Left forelimb (tissue), 1 donor: ENCODE data around the gene UQCRQ.
"Not testable (repeated sequence)": the region's sequence is repeated elsewhere in the genome, so short reads cannot be mapped to it uniquely, and the experiment has no call there.

Experiments
- DNase-seq: peaks from one replicate; pipeline ENCODE4 v3.0.0-alpha.2; 2018; ENCODE audit warnings: low spot score

Gene UQCRQ

GRCh38 chr5:132832612-132833011 lies 33.8 kb upstream of the UQCRQ start:
- DNase-seq, result no peak

DNA sequence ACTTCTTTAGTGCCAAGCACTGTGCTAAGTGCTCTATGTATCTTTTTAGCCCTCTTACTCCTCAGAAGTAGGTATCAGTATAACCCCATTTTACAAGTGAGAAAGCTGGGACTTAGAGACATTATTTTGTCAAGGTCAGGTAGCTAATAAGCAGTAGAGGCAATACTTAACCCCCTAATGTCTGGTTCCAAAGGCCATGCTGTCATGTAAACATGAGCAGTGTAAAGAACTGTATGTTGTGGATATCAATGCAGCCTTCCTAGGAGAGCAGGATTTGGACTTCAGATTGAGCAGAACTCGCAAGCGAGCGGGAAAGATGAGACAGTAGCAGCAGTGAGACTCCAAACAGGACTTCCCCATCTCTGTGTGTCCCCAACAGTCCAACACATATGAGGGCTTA lies 32.4 kb upstream of the UQCRQ start:
- DNase-seq, result no peak

DNA sequence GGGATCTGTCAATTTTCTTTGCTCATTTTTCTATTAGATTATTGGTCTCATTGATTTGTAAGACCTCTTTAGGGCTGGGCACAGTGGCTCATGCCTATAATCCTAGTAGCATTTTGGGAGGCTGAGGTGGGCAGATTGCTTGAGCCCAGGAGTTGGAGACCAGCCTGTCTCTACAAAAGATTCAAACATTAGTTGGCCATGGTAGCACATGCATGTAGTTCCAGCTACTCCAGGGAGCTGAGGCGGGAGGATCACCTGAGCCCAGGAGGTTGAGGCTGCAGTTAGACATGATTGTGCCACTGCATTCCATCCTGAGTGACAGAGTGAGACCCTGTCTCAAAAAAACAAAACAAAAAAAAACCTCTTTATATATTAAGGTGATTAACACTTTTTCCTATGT lies 29.6 kb upstream of the UQCRQ start:
- DNase-seq, result no peak

GRCh38 chr5:132837868-132838267 lies 28.6 kb upstream of the UQCRQ start:
- DNase-seq, result no peak

GRCh38 chr5:132838516-132839282 lies 27.7 kb upstream of the UQCRQ start:
- no peak for DNase-seq

DNA sequence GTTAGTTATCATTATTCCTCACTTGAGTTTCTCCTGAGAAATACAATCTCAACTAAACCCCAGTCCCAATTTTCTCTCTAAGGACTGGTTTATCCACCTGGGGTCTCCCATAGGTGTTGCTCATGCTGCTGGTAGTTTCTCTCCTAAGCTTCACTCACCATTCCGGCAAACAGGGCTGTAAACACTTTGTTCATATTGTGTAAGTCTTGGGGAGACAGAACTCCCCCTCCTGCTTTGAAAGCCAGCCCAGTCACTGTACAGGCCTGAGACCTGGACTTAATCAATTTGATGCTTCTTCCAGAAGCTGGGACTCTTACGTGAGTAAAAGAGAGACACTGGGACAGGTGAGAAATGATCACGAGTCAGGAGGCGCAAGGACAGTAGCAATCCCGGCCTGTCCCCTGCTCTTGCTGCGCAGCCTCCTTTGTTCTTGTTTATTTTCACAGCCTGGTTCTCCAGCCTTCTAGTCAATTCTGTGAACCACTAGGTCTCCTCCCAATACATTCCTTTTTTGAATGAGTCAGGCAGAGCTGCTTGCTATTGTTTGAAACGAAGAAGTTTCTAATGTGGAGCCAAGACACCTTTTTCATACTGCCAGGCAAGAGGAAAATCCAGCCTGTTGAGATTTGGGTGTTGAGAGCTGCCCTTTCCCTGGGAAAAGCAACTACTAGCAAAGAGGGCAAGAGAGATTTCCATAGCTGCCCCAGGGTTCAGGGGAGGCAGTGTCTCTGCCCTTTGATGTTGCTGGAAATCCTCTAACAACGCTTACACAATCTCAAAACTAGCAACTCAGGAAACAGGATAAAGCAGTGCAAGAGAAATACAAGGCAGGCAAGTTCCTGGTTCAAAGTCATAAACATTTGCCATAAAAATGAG lies 26.8 kb upstream of the UQCRQ start:
- no peak for DNase-seq

GRCh38 chr5:132840313-132840712 lies 26.1 kb upstream of the UQCRQ start:
- DNase-seq, result no peak

DNA sequence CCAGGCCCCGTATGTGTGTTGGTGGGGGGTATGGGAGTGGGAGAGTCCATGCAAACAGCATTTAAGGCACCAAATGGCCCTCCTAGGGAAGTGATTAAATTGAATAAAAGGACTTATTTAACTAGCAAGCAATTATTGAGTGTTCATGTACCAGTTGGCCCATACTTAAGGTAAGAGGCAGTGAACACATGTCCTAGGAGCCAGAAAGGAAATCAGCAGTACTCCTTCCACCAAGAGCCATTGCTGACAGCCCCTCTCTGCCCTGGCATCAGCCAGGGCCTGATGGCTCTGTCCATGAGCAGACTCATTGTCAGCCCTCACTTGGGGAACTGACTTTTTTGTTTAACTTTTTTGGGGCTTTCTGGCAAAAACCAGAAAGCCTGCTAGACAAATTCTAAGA lies 25.5 kb upstream of the UQCRQ start:
- DNase-seq, result no peak

DNA sequence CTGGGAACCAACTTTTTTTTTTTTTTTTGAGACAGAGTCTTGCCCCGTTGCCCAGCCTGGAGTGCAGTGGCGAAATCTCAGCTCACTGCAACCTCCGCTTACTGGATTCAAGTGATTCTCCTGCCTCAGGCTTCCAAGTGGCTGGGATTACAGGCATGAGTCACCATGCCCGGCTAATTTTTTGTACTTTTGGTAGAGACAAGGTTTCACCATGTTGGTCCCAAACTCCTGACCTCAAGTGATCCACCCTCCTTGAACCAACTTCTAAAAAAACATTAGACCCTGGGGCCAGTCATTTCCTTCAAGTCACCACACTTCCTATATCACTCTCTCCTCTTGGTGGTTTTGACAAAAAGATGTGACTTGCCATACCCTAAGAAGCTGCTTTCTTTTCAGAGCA lies 25.1 kb upstream of the UQCRQ start:
- DNase-seq, result no peak

- DNase-seq, result no peak
Observed at GRCh38 chr5:132848270-132848669, 18.2 kb upstream of the UQCRQ start.

DNA sequence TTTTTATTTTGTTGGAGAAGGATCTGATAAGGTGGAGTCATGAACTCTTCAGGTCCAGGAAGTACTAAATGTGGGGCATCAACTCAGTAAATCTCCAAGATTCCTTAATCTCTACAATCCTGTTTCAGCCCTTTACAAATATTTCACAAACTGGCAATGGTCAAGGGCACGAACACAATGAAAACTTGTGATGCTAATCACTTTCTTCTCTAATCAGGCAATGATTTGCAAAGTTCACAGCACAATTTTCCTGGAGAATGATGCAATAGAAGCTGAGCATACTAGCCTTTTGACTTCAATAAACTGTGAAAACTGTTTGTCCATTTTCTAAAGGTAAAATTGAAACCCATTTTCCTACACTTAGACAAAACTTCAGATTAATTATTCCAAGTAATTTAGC lies 17.1 kb upstream of the UQCRQ start:
- no peak for DNase-seq

GRCh38 chr5:132850066-132850465 lies 16.4 kb upstream of the UQCRQ start:
- DNase-seq, result no peak

GRCh38 chr5:132853323-132853722 lies 13.1 kb upstream of the UQCRQ start:
- DNase-seq, result no peak

- no peak for DNase-seq
Observed at GRCh38 chr5:132853790-132854189, 12.7 kb upstream of the UQCRQ start.

DNA sequence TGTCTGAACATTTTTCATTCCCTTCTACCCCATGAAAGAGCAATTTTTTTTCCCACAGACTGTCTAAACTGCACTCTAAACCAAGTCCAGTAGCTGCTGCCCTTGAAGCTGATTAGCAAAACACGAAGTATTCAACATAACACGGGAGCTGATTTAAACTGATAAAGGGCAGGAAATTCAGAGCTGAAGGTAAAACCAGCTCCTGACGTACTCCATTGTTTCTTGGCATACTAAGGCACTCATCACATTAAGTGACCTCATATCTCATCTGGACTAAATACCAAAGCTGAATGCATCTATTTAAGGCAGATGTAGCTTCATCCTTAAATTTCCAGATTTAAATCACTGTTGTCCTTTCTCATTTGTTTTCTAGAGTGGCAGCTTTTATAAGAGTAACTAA lies 12.1 kb upstream of the UQCRQ start:
- DNase-seq, result no peak

DNA sequence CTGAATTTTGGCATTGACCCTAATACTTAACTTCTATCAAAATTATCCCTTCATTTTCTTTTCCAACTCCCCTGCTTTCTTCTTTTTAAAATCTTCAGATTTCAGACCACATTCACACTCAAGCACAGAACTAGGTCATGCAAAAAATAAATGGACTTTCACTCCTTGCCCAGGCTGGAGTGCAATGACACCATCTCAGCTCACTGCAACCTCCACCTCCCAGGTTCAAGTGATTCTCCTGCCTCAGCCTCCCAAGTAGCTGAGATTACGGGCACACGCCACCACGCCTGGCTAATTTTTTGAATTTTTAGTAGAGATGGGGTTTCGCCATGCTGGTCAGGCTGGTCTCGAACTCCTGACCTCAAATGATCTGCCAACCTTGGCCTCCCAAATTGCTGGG lies 11.4 kb upstream of the UQCRQ start:
- DNase-seq, result not testable (repeated sequence)

DNA sequence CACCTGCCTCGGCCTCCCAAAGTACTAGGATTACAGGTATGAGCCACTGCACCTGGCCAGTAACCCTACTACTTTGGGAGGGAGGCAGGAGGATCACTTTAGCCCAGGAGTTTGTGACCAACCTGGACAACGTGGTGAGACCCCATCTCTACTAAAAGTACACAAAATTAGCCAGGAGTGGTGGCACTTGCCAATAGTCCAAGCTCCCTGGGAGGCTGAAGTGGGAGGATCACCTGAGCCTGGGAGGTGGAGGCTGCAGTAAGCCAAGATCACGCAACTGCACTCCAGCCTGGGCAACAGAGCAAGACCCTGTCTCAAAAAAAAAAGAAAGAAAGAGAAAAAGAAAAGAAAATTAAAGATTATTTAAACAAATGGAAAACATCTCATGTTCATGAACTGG lies 10.4 kb upstream of the UQCRQ start:
- no peak for DNase-seq

DNA sequence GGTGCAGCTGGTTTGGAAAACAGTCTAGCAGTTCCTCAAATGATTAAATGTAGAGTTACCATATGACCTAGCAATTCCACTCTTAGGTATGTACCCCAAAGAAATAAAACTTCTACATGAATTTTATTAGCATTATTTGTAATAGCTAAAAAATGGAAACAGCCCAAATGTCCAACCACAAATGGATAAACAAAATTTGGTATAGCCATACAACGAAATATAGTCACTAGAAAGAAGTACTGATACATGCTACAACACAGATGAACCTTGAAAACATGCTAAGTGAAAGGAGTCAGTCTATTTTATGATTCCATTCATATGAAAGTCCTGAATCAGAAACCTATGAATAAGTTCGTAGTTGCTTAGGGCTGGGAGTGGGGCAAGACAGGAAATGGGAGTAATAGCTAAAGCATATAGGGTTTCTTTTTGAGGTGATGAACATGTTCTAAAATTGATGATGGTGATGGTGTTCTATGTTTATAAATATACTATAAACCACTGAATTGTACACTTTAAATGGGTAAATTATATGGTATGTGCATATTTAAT lies 6.5 kb upstream of the UQCRQ start:
- no peak for DNase-seq

DNA sequence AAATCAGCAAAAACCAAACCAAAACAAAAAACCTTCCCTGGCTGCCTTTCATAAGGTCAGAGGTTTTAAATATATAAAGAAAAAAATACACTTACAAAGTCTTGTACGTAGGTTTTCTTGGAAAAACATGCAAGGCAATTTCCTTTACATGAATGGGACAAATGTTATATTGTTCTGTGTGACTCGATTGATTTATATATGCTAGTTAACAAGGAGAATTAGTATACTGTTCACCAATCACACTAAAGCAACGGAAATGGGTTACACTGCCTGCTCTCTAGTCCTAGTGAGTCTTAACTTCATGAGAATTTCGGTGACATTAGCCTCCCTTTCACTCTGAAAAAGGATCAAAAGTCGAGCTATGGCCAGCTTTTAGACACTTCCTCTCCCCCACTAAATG lies 5.7 kb upstream of the UQCRQ start:
- DNase-seq, result no peak

GRCh38 chr5:132865668-132866341 lies 637 bp upstream of the UQCRQ start:
- no peak for DNase-seq

GRCh38 chr5:132867046-132867451 lies 607 bp downstream of the UQCRQ start:
- DNase-seq, result no peak

- DNase-seq, result no peak
Observed at GRCh38 chr5:132868754-132869153, 2.3 kb downstream of the UQCRQ start.

DNA sequence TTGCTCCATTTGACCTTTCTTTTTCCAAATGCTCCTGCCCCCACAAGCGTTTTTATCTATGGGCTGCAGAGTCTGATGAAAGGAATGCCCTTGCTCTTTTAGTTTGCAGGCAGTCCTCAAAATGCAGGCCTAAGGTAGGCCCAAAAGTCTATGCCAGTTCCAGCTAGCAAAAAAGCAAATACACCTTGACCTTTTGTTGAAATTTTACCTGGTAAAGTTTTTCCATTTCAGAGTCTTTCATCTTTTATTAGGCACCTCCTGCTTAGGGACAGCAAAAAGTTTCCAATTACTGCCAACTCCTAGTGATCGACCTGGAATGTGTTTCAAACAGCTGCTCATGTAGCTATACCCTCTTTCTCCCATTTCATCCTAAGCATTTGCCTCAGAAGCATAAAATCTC lies 4.4 kb downstream of the UQCRQ start:
- no peak for DNase-seq
